ENCODE results near the gene RNF213. TPM values are rescaled to one million over a fixed set of nuclear protein-coding genes. Genes with fewer than 3 reads are reported as not detected.

RNF213 gene
- total RNA-seq, 2 donors from 2014 or later: 546 to 651 TPM

GRCh38 chr17:80220054-80220735, 40.5 kb upstream of the RNF213 start, which contains the start of the genes SGSH and SLC26A11:
TSS of gene SGSH (minus strand) at chr17:80220333. CDS start at chr17:80220313, 20 bp downstream.
TSS of gene SLC26A11 (plus strand) at chr17:80220427. CDS start at chr17:80221561, 1,134 bp downstream.
- DNase-seq (peak; percentile 76 to 78), ATAC-seq (replicated peaks in 1 of 2) (peak; percentile 68 to 71)
- H3K4me3 Mint-ChIP-seq: peak within 1 kb of the TSS; percentile 82 to 95
- peaks cover 29% of the 10 kb centered on the region for H3K4me1 Mint-ChIP-seq (ENCODE audit: low read depth)
- no peaks in the 10 kb centered on the region for H3K27me3 Mint-ChIP-seq (ENCODE audit: low read depth)
- peak within 1 kb of the TSS; percentile 57 for H3K27ac Mint-ChIP-seq
- H3K9me3 Mint-ChIP-seq: no peaks in the 10 kb centered on the region
- peaks cover 14 to 25% of the 10 kb centered on the region in 2 donors for H3K36me3 Mint-ChIP-seq (ENCODE audit: insufficient read depth in 2 of 2)

DNA sequence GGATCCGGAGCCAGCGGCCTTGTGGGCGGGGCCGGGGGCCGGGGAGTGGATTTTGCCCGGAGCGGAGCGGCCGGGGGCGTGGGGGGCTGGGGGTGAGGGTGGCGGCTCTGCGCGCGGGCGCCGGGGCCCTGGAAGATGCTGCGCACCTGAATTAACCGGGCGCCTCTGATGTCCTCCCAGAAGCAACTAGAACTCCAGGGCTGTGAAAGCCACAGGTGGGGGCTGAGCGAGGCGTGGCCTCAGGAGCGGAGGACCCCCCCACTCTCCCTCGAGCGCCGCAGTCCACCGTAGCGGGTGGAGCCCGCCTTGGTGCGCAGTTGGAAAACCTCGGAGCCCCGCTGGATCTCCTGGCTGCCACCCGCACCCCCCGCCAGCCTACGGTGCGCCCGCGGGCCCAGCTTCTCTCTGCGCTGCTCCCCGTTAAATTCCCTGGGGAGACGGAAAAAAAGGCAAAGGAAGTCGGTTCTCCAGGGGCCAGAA, 39.9 kb upstream of the RNF213 start:
- DNase-seq (peak in 1 of 2 donors; percentile 34), ATAC-seq (replicated peaks in 1 of 2) (peak in 1 of 2 donors; percentile 7)
- H3K27ac Mint-ChIP-seq: no peak overlapping the region
- H3K4me1 Mint-ChIP-seq (ENCODE audit: low read depth): peaks cover 29% of the 10 kb centered on the region
- peak overlapping the region; percentile 82 to 83 for H3K4me3 Mint-ChIP-seq
- no peaks in the 10 kb centered on the region for H3K27me3 Mint-ChIP-seq (ENCODE audit: low read depth)
- H3K36me3 Mint-ChIP-seq (ENCODE audit: insufficient read depth in 2 of 2): peaks cover 12 to 20% of the 10 kb centered on the region in 2 donors
- H3K9me3 Mint-ChIP-seq: no peaks in the 10 kb centered on the region

GRCh38 chr17:80221351-80222105, 39.1 kb upstream of the RNF213 start:
- DNase-seq: no peak
- H3K27me3 Mint-ChIP-seq (ENCODE audit: low read depth): no peaks in the 10 kb centered on the region
- peaks cover 29% of the 10 kb centered on the region for H3K4me1 Mint-ChIP-seq (ENCODE audit: low read depth)
- peaks cover 7 to 12% of the 10 kb centered on the region in 2 donors for H3K36me3 Mint-ChIP-seq (ENCODE audit: insufficient read depth in 2 of 2)
- H3K4me3 Mint-ChIP-seq: peak overlapping the region; percentile 82 to 83
- ATAC-seq (replicated peaks in 1 of 2): no peak
- no peaks in the 10 kb centered on the region for H3K9me3 Mint-ChIP-seq
- H3K27ac Mint-ChIP-seq: no peak overlapping the region

GRCh38 chr17:80222376-80223141, 38.1 kb upstream of the RNF213 start:
- Mint-ChIP-seq H3K9me3 (no peaks in the 10 kb centered on the region), H3K4me3 (peak overlapping the region in 1 of 2 donors; percentile 9), H3K4me1 (ENCODE audit: low read depth) (peaks cover 24% of the 10 kb centered on the region), H3K27me3 (ENCODE audit: low read depth) (no peaks in the 10 kb centered on the region), H3K36me3 (ENCODE audit: insufficient read depth in 2 of 2) (peaks cover 3 to 7% of the 10 kb centered on the region in 2 donors), H3K27ac (no peak overlapping the region)
- ATAC-seq (replicated peaks in 1 of 2) (no peak), DNase-seq (no peak)

- Mint-ChIP-seq H3K36me3 (ENCODE audit: insufficient read depth in 2 of 2) (peaks cover 3 to 6% of the 10 kb centered on the region in 2 donors), H3K4me3 (no peak overlapping the region), H3K27me3 (ENCODE audit: low read depth) (no peaks in the 10 kb centered on the region), H3K4me1 (ENCODE audit: low read depth) (peaks cover 18% of the 10 kb centered on the region), H3K27ac (no peak overlapping the region), H3K9me3 (no peaks in the 10 kb centered on the region)
- DNase-seq: no peak
- ATAC-seq (replicated peaks in 1 of 2): no peak
Observed at GRCh38 chr17:80223142-80223815, 37.4 kb upstream of the RNF213 start.

DNA sequence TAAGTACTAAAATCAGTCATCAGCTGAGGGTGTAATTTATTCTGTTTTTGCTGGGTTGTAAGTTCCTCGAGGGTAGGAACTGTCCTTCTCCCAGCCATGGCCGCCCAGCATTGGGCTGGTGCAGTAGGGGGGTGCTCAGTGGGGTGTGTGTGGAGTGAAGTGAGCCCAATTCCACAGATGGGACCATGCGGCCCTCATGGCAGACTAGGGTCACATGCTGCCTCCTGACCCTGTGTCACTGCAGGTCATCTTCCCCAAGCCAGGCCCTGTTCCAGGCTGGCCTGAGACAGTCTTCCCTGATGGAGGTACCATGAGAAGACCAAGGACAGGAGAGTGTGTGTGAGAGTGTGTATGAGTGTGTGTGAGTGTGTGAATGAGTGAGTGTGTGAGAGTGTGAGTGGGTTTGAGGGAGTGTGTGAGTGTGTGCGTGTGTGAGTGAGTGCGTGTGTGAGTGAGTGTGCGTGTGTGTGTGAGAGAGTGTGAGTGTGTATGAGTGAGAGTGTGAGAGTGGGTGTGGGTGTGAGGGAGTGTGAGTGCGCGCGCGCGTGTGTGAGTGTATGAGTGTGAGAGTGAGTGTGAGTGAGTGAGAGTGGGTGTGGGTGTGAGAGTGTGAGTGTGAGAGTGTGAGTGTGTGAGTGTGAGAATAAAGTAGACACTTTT, 36.7 kb upstream of the RNF213 start:
- Mint-ChIP-seq H3K4me3 (no peak overlapping the region), H3K27ac (no peak overlapping the region), H3K4me1 (ENCODE audit: low read depth) (peaks cover 12% of the 10 kb centered on the region), H3K9me3 (no peaks in the 10 kb centered on the region), H3K27me3 (ENCODE audit: low read depth) (no peaks in the 10 kb centered on the region), H3K36me3 (ENCODE audit: insufficient read depth in 2 of 2) (peaks cover 2 to 3% of the 10 kb centered on the region in 2 donors)
- no peak for ATAC-seq (replicated peaks in 1 of 2)
- DNase-seq: no peak

DNA sequence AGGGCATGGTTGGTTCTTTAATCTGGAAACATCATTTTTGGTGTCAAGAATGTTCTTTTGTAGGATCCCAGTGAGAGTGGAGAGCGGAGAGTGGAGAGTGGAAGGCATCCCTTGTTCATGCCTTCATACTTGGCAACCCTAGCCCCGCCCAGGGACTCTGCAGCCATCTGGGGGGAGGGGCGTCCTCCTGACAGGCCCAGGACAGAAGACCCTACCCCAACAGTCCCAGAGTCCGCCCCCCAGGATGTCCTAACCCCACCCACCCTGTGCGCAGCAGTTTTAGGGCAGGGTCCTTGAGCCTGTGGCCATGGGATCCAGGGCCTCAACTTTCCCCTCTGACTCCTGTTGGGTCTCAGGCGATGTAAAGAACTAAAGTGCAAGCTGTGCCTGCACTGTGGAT, 36.0 kb upstream of the RNF213 start:
- peaks cover 0 to 1% of the 10 kb centered on the region in 2 donors for H3K36me3 Mint-ChIP-seq (ENCODE audit: insufficient read depth in 2 of 2)
- no peak overlapping the region for H3K27ac Mint-ChIP-seq
- no peak overlapping the region for H3K4me3 Mint-ChIP-seq
- ATAC-seq (replicated peaks in 1 of 2) (no peak), DNase-seq (no peak)
- H3K27me3 Mint-ChIP-seq (ENCODE audit: low read depth): no peaks in the 10 kb centered on the region
- peaks cover 7% of the 10 kb centered on the region for H3K4me1 Mint-ChIP-seq (ENCODE audit: low read depth)
- no peaks in the 10 kb centered on the region for H3K9me3 Mint-ChIP-seq

GRCh38 chr17:80225230-80225629, 35.4 kb upstream of the RNF213 start:
- ATAC-seq (replicated peaks in 1 of 2) (no peak), DNase-seq (no peak)
- Mint-ChIP-seq H3K27me3 (ENCODE audit: low read depth) (no peaks in the 10 kb centered on the region), H3K4me1 (ENCODE audit: low read depth) (peaks cover 7% of the 10 kb centered on the region), H3K27ac (no peak overlapping the region), H3K4me3 (no peak overlapping the region), H3K9me3 (no peaks in the 10 kb centered on the region), H3K36me3 (ENCODE audit: insufficient read depth in 2 of 2) (peaks cover 0 to 2% of the 10 kb centered on the region in 2 donors)

GRCh38 chr17:80227156-80227555, 33.5 kb upstream of the RNF213 start:
- Mint-ChIP-seq H3K4me3 (no peak overlapping the region), H3K27me3 (ENCODE audit: low read depth) (no peaks in the 10 kb centered on the region), H3K9me3 (peaks cover 5% of the 10 kb centered on the region in 2 donors), H3K27ac (no peak overlapping the region), H3K36me3 (ENCODE audit: insufficient read depth in 2 of 2) (peaks cover 6 to 14% of the 10 kb centered on the region in 2 donors), H3K4me1 (ENCODE audit: low read depth) (peaks cover 7% of the 10 kb centered on the region)
- ATAC-seq (replicated peaks in 1 of 2) (no peak), DNase-seq (no peak)

- Mint-ChIP-seq H3K27ac (no peak overlapping the region), H3K4me1 (ENCODE audit: low read depth) (peaks cover 7% of the 10 kb centered on the region), H3K4me3 (no peak overlapping the region), H3K36me3 (ENCODE audit: insufficient read depth in 2 of 2) (peaks cover 9 to 18% of the 10 kb centered on the region in 2 donors), H3K9me3 (peaks cover 8% of the 10 kb centered on the region in 2 donors), H3K27me3 (ENCODE audit: low read depth) (no peaks in the 10 kb centered on the region)
- no peak for DNase-seq
- no peak for ATAC-seq (replicated peaks in 1 of 2)
Observed at GRCh38 chr17:80227666-80228065, 33.0 kb upstream of the RNF213 start.

DNA sequence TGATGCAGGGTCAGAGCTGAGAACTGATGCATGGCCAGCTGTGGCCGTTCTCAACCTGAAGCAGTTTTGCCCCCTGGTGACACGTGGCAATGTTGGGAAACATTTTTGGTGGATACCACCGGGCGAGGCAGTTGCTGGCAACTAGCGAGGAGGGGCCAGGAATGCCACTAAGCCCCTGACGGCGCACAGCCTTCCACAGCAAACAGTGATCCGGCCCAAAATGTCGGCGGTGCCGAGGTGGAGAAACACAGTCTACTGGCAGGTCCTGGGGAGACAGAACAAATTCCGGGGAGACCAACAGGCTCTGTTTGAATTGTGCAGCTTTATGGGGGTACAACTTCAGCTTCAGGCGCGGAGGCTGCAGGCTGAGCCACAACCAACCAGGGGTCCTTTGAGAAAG, 32.2 kb upstream of the RNF213 start:
- H3K27me3 Mint-ChIP-seq (ENCODE audit: low read depth): no peaks in the 10 kb centered on the region
- ATAC-seq (replicated peaks in 1 of 2) (no peak), DNase-seq (no peak)
- H3K36me3 Mint-ChIP-seq (ENCODE audit: insufficient read depth in 2 of 2): peaks cover 12 to 23% of the 10 kb centered on the region in 2 donors
- peaks cover 9 to 12% of the 10 kb centered on the region in 2 donors for H3K9me3 Mint-ChIP-seq
- H3K27ac Mint-ChIP-seq: no peak overlapping the region
- no peak overlapping the region for H3K4me3 Mint-ChIP-seq
- H3K4me1 Mint-ChIP-seq (ENCODE audit: low read depth): peaks cover 7% of the 10 kb centered on the region

- H3K36me3 Mint-ChIP-seq (ENCODE audit: insufficient read depth in 2 of 2): peaks cover 12 to 27% of the 10 kb centered on the region in 2 donors
- ATAC-seq (replicated peaks in 1 of 2): no peak
- H3K27ac Mint-ChIP-seq: no peak overlapping the region
Observed at GRCh38 chr17:80229011-80229410, 31.6 kb upstream of the RNF213 start.

More at GRCh38 chr17:80229011-80229410, 31.6 kb upstream of the RNF213 start:
- no peak overlapping the region for H3K4me3 Mint-ChIP-seq
- no peak for DNase-seq
- H3K9me3 Mint-ChIP-seq: peaks cover 9 to 12% of the 10 kb centered on the region in 2 donors
- H3K4me1 Mint-ChIP-seq (ENCODE audit: low read depth): peaks cover 4% of the 10 kb centered on the region
- H3K27me3 Mint-ChIP-seq (ENCODE audit: low read depth): no peaks in the 10 kb centered on the region

Data from activated T-cell treated with anti-CD3 and anti-CD28 coated beads, Interleukin-2, amount 50 U/mL, for 72 hours (primary cell).